IMR-90 (cell line): ENCODE measurements around the gene PITPNC1.

ENCODE experiments used
- BHLHE40 ChIP-seq: fragments of 150-350 bp; IDR thresholded peaks from 2 replicates; pipeline ENCODE4 v1.6.1; 2016; ENCODE audit warnings: mild to moderate bottlenecking, low read depth, low read length
- CEBPB ChIP-seq: IDR thresholded peaks from 2 replicates; pipeline ENCODE4 v1.6.1; 2012; ENCODE audit warnings: low read depth, low read length, improper control_type of control experiment
- CHD1 ChIP-seq: IDR thresholded peaks from 2 replicates; pipeline ENCODE4 v1.6.1; 2012; ENCODE audit warnings: low read depth, low read length, improper control_type of control experiment
- FOS ChIP-seq: fragments of 150-350 bp; IDR thresholded peaks from 2 replicates; pipeline ENCODE4 v1.6.1; 2016; ENCODE audit warnings: low read depth, low read length
- MAFK ChIP-seq: IDR thresholded peaks from 2 replicates; pipeline ENCODE4 v1.6.1; 2012; ENCODE audit warnings: low read depth, low read length, improper control_type of control experiment
- MAZ ChIP-seq: IDR thresholded peaks from 2 replicates; pipeline ENCODE4 v1.6.1; 2012; ENCODE audit warnings: low read depth, mild to moderate bottlenecking, low read length, improper control_type of control experiment, moderate library complexity, borderline replicate concordance
- MXI1 ChIP-seq: IDR thresholded peaks from 2 replicates; pipeline ENCODE4 v1.6.1; 2012; ENCODE audit warnings: low read depth, mild to moderate bottlenecking, low read length, moderate library complexity, borderline replicate concordance
- POLR2A ChIP-seq: IDR thresholded peaks from 2 replicates; pipeline ENCODE4 v1.6.1; 2012; ENCODE audit warnings: mild to moderate bottlenecking, low read depth, low read length
- RAD21 ChIP-seq: IDR thresholded peaks from 2 replicates; pipeline ENCODE4 v1.6.1; 2012; ENCODE audit warnings: low read length, improper control_type of control experiment
- RCOR1 ChIP-seq: IDR thresholded peaks from 2 replicates; pipeline ENCODE4 v1.6.1; 2012; ENCODE audit warnings: mild to moderate bottlenecking, low read length, improper control_type of control experiment; ENCODE audit not compliant: insufficient replicate concordance
- RFX5 ChIP-seq: IDR thresholded peaks from 2 replicates; pipeline ENCODE4 v1.8.0; 2012; ENCODE audit warnings: low read depth, mild to moderate bottlenecking, low read length, moderate library complexity
- SMC3 ChIP-seq: fragments of 150-350 bp; IDR thresholded peaks from 2 replicates; pipeline ENCODE4 v1.6.1; 2016; ENCODE audit warnings: low read depth, mild to moderate bottlenecking, antibody characterized with exemption, low read length, moderate library complexity
- TF ChIP-seq, protein P1 (sequence below): conservative IDR thresholded peaks from 2 replicates; pipeline ENCODE4 v1.5.1; 2012; ENCODE audit warnings: mild to moderate bottlenecking, low read depth, low read length, improper control_type of control experiment
- TF ChIP-seq, protein P2 (sequence below): fragments of 150-350 bp; IDR thresholded peaks from 2 replicates; pipeline ENCODE4 v1.6.1; 2016; ENCODE audit warnings: low read depth, mild to moderate bottlenecking, low read length, moderate library complexity, borderline replicate concordance

DNA sequence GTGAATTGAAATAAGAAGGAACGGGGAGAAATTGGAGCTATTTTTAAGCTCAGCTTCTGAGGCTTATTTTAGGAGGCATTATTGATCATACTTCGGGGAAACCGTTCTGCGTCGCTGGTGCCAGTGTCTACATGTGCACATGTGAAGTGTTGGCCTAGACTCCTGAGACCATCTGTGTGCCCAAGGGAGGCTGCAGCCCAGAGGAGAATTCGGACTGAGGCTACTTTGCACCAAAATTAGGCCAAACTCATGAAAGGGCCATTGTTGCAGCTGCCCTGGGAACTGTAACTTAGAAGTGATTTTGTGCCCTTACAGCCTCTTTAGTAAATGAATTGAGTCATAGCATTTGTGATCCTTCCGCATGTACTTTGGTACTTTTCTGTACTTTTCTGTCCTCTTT is 238.7 kb downstream of the PITPNC1 start:
- TF ChIP-seq, protein P1, sequence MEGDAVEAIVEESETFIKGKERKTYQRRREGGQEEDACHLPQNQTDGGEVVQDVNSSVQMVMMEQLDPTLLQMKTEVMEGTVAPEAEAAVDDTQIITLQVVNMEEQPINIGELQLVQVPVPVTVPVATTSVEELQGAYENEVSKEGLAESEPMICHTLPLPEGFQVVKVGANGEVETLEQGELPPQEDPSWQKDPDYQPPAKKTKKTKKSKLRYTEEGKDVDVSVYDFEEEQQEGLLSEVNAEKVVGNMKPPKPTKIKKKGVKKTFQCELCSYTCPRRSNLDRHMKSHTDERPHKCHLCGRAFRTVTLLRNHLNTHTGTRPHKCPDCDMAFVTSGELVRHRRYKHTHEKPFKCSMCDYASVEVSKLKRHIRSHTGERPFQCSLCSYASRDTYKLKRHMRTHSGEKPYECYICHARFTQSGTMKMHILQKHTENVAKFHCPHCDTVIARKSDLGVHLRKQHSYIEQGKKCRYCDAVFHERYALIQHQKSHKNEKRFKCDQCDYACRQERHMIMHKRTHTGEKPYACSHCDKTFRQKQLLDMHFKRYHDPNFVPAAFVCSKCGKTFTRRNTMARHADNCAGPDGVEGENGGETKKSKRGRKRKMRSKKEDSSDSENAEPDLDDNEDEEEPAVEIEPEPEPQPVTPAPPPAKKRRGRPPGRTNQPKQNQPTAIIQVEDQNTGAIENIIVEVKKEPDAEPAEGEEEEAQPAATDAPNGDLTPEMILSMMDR = no peak
- TF ChIP-seq MXI1 (no peak), RAD21 (no peak), MAZ (no peak), POLR2A (no peak), BHLHE40 (no peak), RCOR1 (no peak), MAFK (no peak), CEBPB (no peak), RFX5 (no peak), CHD1 (no peak), FOS (no peak), SMC3 (no peak)
- TF ChIP-seq, protein P2, sequence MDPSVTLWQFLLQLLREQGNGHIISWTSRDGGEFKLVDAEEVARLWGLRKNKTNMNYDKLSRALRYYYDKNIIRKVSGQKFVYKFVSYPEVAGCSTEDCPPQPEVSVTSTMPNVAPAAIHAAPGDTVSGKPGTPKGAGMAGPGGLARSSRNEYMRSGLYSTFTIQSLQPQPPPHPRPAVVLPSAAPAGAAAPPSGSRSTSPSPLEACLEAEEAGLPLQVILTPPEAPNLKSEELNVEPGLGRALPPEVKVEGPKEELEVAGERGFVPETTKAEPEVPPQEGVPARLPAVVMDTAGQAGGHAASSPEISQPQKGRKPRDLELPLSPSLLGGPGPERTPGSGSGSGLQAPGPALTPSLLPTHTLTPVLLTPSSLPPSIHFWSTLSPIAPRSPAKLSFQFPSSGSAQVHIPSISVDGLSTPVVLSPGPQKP = no peak
